Keratinocyte (primary cell): Measurements from ENCODE around the gene LHX4.

ENCODE experiments used
- CTCF ChIP-seq, 3 experiments: IDR thresholded peaks in 1 of 3; conservative IDR thresholded peaks in 1 of 3; optimal IDR thresholded peaks in 1 of 3; 2 replicates in 2 of 3; 3 replicates in 1 of 3; pipeline versions ENCODE3 to v1.5.1; 2011; ENCODE audit warnings: low read length in 3 of 3, mild to moderate bottlenecking in 3 of 3, moderate library complexity in 2 of 3, control low read depth in 1 of 3, inconsistent platforms in 1 of 3; ENCODE audit not compliant: insufficient read depth in 2 of 3; ENCODE audit errors: extremely low read depth in 1 of 3
- EZH2 ChIP-seq: IDR thresholded peaks from one replicate; pipeline ENCODE4 v1.6.1; 2012; ENCODE audit warnings: inconsistent platforms, mild to moderate bottlenecking, low read length, moderate library complexity

GRCh38 chr1:180267761-180268555 lies 37.9 kb downstream of the LHX4 start:
- TF ChIP-seq CTCF (optimal IDR thresholded peaks at IDR 0.05 in 1 of 3, IDR thresholded peaks at IDR 0.05 in 1 of 3, conservative IDR thresholded peaks at IDR 0.05 in 1 of 3; ENCODE audit: extremely low read depth in 1 of 3, insufficient read depth in 2 of 3, low read length in 3 of 3) = no peak
- no peak for TF ChIP-seq EZH2
